Measurements from ENCODE around the gene LRP1.
A peak's percentile ranks its signal among the peaks of the same experiment; 100 is the strongest.
"Not testable (repeated sequence)": the region's sequence is repeated elsewhere in the genome, so short reads cannot be mapped to it uniquely, and the experiment has no call there.

The LRP1 gene

GRCh38 chr12:57111031-57111734 is 17.1 kb upstream of the LRP1 start, which contains the start of gene STAT6:
STAT6 (minus strand) TSS chr12:57111362; CDS start chr12:57108278, 3,084 bp downstream.
- no peak for DNase-seq (ENCODE audit: low spot score)

DNA sequence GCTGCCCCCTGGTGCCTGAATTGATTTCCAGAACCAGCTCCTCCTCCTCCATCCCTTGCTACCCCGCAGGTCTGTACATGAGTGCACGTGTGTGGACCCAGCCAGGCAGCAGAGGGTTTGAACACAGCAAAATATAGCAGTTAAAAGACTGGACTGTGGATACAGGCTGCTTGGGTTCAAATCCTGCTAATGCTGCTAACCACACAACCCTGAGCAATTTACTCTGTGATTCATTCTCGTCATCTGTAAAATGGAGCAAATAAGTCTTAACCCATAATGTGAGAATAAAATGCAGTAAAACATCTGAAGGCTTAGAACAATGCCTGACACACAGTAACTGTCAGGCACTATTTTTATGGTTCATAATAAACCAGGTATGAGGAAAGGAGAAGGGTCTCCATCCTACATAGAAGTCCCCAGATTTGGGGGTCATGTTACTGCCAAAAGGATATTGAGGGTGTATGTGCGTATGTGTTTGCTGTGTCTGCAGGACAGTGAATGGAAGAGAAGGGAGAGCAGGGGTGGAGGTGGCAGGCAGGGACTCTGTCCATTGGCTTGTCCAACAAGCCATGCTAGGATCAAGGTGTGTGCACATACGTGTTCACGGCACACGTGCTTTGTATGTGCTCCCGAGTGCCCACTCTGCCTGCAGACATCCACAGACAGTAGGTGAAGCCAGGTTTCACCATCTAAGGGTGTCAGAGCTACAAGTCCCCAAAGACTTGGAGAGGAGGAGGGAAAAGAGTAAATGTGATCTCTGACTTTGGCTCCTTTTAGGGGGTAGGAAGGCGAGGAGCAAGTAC is 15.6 kb upstream of the LRP1 start:
- DNase-seq (ENCODE audit: low spot score), result no peak

DNA sequence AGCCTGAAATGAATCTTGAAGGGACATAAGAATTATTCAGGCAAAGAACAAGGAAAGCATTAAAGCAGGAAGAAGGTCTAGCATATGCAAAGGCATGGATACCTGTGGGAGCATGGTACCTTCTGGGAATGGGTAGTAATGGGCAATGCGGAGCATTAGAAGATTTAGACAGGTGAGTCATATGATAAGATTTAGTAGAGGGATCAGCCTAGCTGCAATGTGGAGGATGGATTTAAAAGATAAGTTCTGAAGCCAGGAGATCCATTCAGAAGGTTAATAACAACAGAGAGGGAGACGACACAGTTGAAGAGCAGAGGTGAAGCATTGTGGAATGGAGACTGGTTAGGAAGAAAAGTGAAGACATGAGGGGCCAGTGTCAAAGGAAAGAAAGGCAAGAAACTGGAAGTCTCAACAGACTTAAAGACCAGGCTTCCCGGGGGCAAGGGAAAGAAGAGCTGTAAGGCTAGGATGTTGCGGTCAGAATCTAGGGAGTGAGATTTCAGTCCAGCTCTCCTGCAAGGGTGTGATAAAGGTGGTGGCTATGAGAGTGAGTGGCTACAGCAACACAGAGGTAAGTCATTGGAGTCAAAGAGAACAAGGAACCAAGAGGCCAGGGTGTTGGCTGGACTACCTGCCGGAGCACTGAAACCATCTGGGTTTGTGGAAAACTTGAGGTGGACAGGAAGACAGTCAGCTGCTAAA is 11.6 kb upstream of the LRP1 start:
- no peak for DNase-seq (ENCODE audit: low spot score)

- DNase-seq (ENCODE audit: low spot score), result no peak
Observed at GRCh38 chr12:57118711-57119271, 9.5 kb upstream of the LRP1 start.

GRCh38 chr12:57119294-57120085 is 8.8 kb upstream of the LRP1 start:
- no peak for DNase-seq (ENCODE audit: low spot score)

- DNase-seq (ENCODE audit: low spot score), result not testable (repeated sequence)
Observed at GRCh38 chr12:57120718-57121117, 7.6 kb upstream of the LRP1 start.

- no peak for DNase-seq (ENCODE audit: low spot score)
Observed at GRCh38 chr12:57123813-57124212, 4.5 kb upstream of the LRP1 start.

- DNase-seq (ENCODE audit: low spot score), result no peak
Observed at GRCh38 chr12:57124261-57124877, 3.9 kb upstream of the LRP1 start.

GRCh38 chr12:57126061-57126460 is 2.2 kb upstream of the LRP1 start:
- DNase-seq (ENCODE audit: low spot score), result no peak

DNA sequence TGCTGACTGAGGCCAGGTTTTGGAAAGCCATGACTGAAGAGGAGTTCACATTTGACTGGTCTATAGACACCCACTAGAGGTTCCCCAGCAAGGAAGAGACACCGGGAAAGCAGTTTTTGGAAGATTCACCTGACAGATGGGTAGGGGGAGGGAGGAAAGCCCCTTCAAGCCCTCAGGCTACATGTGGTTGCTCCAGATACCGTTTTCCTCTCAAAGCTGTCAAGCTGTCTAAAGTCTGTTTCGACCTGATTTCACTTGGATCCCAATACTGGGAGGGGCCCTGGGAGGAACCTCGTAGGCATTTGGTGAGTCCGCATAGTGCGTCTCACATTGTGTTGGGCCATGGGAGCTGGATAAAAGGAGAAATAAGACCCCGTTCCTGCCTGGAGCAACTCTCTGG is 1.7 kb upstream of the LRP1 start:
- DNase-seq (ENCODE audit: low spot score), result no peak

DNA sequence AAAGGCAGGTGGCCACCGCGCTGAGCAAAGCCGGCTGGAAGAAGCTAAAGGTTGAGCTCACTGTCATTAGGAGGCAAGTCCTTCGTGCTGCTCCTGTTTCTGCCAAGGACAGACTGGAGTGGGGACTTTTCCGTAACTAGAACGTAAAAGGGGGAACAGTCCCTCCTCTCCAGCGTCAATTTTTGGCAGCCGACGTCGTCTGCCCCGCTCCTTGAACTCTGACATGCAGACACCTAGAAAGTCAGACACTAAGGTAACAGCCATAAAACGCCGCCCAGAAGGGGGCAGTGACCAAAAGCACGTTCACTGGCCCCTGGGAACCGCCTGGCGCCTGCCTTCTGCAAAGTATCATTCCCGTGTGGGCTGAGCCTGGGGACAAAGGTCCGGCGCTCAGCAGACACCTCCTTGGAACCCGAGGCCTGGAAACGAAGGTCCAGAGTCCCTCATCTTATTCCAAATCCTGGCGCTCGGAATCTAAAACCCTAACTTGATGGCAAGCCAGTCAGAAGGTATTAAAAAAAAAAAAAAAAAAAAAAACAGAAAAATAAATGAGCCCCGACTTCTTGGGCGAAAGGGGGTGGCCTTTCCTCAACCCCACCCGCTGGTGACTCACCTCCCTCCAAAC is 1.1 kb upstream of the LRP1 start:
- DNase-seq (ENCODE audit: low spot score), result peak; percentile 59

- DNase-seq (ENCODE audit: low spot score), result no peak
Observed at GRCh38 chr12:57128519-57129247, 400 bp downstream of the LRP1 start.

GRCh38 chr12:57129321-57129842 is 1.1 kb downstream of the LRP1 start:
- peak; percentile 28 for DNase-seq (ENCODE audit: low spot score)

DNA sequence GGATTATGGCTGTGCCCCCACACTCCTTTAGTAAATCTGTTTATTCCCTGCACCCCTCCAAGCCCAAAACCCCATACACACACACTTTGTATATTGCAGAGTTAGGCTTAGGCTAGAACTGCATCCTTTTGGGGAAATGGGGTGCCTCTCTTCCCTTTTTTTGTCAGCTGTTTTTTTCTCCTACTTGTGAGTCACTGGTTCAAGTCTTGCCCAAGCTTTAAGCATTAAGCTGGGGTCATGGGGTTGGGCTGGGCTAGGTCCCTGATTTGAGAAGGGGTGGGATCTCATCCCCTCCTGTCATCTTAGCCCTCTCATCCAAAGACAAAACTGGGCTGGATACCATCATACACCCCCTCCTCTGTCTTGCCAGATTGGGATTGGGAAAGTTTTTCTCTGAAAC is 1.6 kb downstream of the LRP1 start:
- DNase-seq (ENCODE audit: low spot score), result no peak

DNA sequence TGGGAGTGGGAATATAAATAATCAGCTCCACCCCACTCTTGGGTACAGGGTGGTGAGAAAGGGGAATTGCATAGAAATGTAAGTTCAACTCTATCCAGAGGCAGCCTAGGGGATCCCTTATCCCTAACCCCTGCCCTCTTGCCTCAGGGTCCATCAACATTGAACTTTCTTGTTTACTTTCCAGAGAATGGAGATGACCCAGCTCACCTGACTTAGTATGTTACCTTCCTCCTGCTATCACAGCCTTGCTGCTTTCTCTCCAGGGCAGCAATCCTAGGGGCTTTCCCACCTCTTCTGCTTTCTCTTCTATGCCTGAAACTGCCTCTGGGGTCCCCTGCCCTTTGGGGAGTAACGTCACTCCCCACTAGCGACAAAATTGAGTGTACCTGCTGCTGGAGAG is 2.7 kb downstream of the LRP1 start:
- DNase-seq (ENCODE audit: low spot score), result peak; percentile 74

GRCh38 chr12:57131896-57132744 is 3.8 kb downstream of the LRP1 start:
- peak; percentile 15 for DNase-seq (ENCODE audit: low spot score)

DNA sequence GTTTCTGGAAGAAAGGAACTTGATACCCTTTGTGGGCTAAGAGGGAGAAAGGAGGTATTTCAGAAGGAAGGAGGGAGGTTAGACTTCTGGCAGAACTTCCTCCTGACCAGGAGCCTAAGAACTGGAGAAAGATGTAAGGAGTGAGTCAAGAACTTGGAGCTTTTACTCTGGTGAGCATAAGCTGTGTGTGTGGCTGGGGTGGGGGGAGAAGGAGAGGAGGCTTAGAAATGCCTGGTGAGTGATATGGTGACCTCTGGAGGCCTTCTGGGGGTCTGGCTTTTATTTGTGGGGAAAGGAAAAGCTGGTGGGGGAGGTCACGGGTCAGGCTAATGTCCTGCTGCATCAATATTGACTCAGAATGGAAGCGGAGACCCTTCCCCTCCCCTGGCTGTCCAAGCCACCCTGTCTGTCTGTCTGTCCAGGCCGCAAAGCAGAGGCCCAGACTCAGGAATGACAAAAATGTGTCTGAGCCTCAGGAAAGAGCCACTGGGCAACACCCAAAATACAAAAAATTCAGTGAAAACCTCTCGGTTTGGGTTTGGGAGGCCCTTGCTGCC is 4.8 kb downstream of the LRP1 start:
- peak; percentile 14 for DNase-seq (ENCODE audit: low spot score)

DNA sequence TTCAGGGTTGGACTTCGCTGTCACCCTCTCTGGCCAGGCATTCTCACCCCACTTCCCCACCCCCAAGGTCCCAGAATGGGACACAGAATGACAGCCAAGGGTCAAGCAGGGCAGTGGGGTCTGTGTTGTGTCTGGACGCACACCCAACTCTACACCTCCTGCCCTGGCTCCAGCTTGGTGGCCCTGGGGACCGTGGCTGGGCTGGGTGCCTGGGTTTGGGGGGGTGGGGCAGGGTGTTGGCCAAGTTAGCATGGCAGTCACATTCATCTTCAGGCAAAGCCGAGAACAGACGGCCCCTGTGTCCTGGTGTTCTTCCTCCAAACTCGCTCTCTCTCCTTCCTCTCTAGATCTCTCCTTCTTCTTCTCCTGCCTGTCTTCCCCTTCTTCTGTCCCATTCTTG is 5.6 kb downstream of the LRP1 start:
- DNase-seq (ENCODE audit: low spot score), result peak; percentile 1

- DNase-seq (ENCODE audit: low spot score), result peak; percentile 6
Observed at GRCh38 chr12:57134949-57135348, 6.7 kb downstream of the LRP1 start.

Measured in HuH-7.5 (cell line).